HepG2 (cell line): ENCODE data around the gene SBNO1. TPM values are rescaled to one million over a fixed set of nuclear protein-coding genes. Genes with fewer than 3 reads are reported as not detected.

ENCODE experiments used
- GFI1 ChIP-seq: sonication (generic); formaldehyde crosslinking; IDR thresholded peaks from 2 replicates; pipeline ENCODE4 v1.5.0; 2020; ENCODE audit warnings: missing genetic modification reagents, mild to moderate bottlenecking, borderline replicate concordance
- HNRNPK ChIP-seq: fragments of 200-400 bp; formaldehyde crosslinking; IDR thresholded peaks from 2 replicates; pipeline ENCODE4 v1.6.1; 2018; ENCODE audit warnings: low read length, low read depth, moderate library complexity, mild to moderate bottlenecking; ENCODE audit not compliant: poor library complexity, severe bottlenecking
- ISL2 ChIP-seq: sonication (generic); formaldehyde crosslinking; IDR thresholded peaks from 2 replicates; pipeline ENCODE4 v1.5.0; 2020; ENCODE audit warnings: missing genetic modification reagents
- KDM2A ChIP-seq: sonication (generic); formaldehyde crosslinking; IDR thresholded peaks from 2 replicates; pipeline ENCODE4 v1.4.0; 2020; ENCODE audit warnings: low read depth, missing genetic modification reagents, borderline replicate concordance
- MAZ ChIP-seq, 2 experiments: sonication (generic) in 1 of 2; formaldehyde crosslinking in 1 of 2; IDR thresholded peaks; 2 replicates each; pipeline versions ENCODE4 v1.5.0 to v1.6.1; 2012 to 2020; ENCODE audit warnings: low read depth in 2 of 2, mild to moderate bottlenecking in 2 of 2, borderline replicate concordance in 1 of 2, improper control_type of control experiment in 1 of 2, low read length in 1 of 2, missing genetic modification reagents in 1 of 2, moderate library complexity in 1 of 2
- PPARG ChIP-seq: conservative IDR thresholded peaks from 2 replicates; pipeline ENCODE4 v1.6.1; 2016; ENCODE audit warnings: missing biosample characterization, missing genetic modification reagents
- SMARCE1 ChIP-seq: fragments of 450-650 bp; IDR thresholded peaks from 2 replicates; pipeline ENCODE4 v1.6.1; 2017; ENCODE audit warnings: borderline replicate concordance
- SP1 ChIP-seq, 2 experiments: fragments of 450-650 bp in 1 of 2; sonication (generic) in 1 of 2; formaldehyde crosslinking in 1 of 2; IDR thresholded peaks; 2 replicates each; pipeline versions ENCODE4 v1.4.0 to v1.6.1; 2016 to 2020; ENCODE audit warnings: missing genetic modification reagents in 1 of 2
- ZMAT3 ChIP-seq: sonication (generic); formaldehyde crosslinking; conservative IDR thresholded peaks from 2 replicates; pipeline ENCODE4 v1.7.0; 2021; ENCODE audit warnings: missing genetic modification reagents
- ZNF260 ChIP-seq: sonication (generic); formaldehyde crosslinking; IDR thresholded peaks from 2 replicates; pipeline ENCODE4 v1.4.0; 2020; ENCODE audit warnings: missing genetic modification reagents, low read depth, mild to moderate bottlenecking, borderline replicate concordance
- ZNF354B ChIP-seq: sonication (generic); formaldehyde crosslinking; IDR thresholded peaks from 2 replicates; pipeline ENCODE4 v1.8.0; 2022; ENCODE audit warnings: mild to moderate bottlenecking, missing genetic modification reagents
- ZNF367 ChIP-seq: sonication (generic); formaldehyde crosslinking; IDR thresholded peaks from 2 replicates; pipeline ENCODE4 v1.4.0; 2020; ENCODE audit warnings: missing genetic modification reagents, borderline replicate concordance
- ZNF501 ChIP-seq: sonication (generic); formaldehyde crosslinking; IDR thresholded peaks from 2 replicates; pipeline ENCODE4 v1.5.1; 2020; ENCODE audit warnings: mild to moderate bottlenecking, moderate library complexity, missing genetic modification reagents
- ZNF549 ChIP-seq: sonication (generic); formaldehyde crosslinking; IDR thresholded peaks from 2 replicates; pipeline ENCODE4 v1.5.0; 2020; ENCODE audit warnings: missing genetic modification reagents
- polyA plus RNA-seq, 8 experiments: library from polyadenylated mRNA; depleted of rRNA in 3 of 8; stranded (reverse) in 7 of 8; unstranded in 1 of 8; fragments of >200 nt; fragmentation: Illumina TruSeq in 4 of 8; extraction: Trizol in 4 of 8; gene quantifications; 2 replicates each; pipeline versions ENCODE4 v1.2.1 to v1.2.3, GENCODE V29; 2011 to 2016; ENCODE audit warnings: low read depth in 4 of 8, missing spikeins in 1 of 8, mixed read lengths in 1 of 8; ENCODE audit not compliant: insufficient read depth in 1 of 8
- total RNA-seq, 5 experiments: library from RNA; depleted of rRNA; stranded (reverse); fragments of >200 nt; fragmentation: Illumina TruSeq; extraction: Trizol; gene quantifications; 2 replicates each; pipeline ENCODE4 v1.2.3, GENCODE V29; 2016; ENCODE audit warnings: low read depth in 1 of 5
- TF ChIP-seq, protein P1 (sequence below), 2 experiments: sonication (generic) in 1 of 2; formaldehyde crosslinking in 1 of 2; IDR thresholded peaks; 2 replicates each; pipeline versions ENCODE4 v1.4.0 to v1.6.1; 2016 to 2020; ENCODE audit warnings: borderline replicate concordance in 1 of 2, low read depth in 1 of 2, mild to moderate bottlenecking in 1 of 2, missing genetic modification reagents in 1 of 2
- TF ChIP-seq, protein P2 (sequence below): IDR thresholded peaks from 2 replicates; pipeline ENCODE4 v1.6.1; 2016; ENCODE audit warnings: missing biosample characterization, missing genetic modification reagents, low read depth
- TF ChIP-seq, protein P3 (sequence below): sonication (generic); formaldehyde crosslinking; IDR thresholded peaks from 2 replicates; pipeline ENCODE4 v1.5.0; 2020; ENCODE audit warnings: missing genetic modification reagents, mild to moderate bottlenecking, borderline replicate concordance
- TF ChIP-seq, protein P4 (sequence below): sonication (generic); formaldehyde crosslinking; IDR thresholded peaks from 2 replicates; pipeline ENCODE4 v1.8.0; 2022; ENCODE audit warnings: mild to moderate bottlenecking, missing genetic modification reagents, moderate library complexity

Gene SBNO1
- total and polyA plus RNA-seq, 2 of the 13 experiments (the other 11 are each of a cell fraction or from before 2014, with no cell fraction given) = 10.9 to 40.2 TPM

DNA sequence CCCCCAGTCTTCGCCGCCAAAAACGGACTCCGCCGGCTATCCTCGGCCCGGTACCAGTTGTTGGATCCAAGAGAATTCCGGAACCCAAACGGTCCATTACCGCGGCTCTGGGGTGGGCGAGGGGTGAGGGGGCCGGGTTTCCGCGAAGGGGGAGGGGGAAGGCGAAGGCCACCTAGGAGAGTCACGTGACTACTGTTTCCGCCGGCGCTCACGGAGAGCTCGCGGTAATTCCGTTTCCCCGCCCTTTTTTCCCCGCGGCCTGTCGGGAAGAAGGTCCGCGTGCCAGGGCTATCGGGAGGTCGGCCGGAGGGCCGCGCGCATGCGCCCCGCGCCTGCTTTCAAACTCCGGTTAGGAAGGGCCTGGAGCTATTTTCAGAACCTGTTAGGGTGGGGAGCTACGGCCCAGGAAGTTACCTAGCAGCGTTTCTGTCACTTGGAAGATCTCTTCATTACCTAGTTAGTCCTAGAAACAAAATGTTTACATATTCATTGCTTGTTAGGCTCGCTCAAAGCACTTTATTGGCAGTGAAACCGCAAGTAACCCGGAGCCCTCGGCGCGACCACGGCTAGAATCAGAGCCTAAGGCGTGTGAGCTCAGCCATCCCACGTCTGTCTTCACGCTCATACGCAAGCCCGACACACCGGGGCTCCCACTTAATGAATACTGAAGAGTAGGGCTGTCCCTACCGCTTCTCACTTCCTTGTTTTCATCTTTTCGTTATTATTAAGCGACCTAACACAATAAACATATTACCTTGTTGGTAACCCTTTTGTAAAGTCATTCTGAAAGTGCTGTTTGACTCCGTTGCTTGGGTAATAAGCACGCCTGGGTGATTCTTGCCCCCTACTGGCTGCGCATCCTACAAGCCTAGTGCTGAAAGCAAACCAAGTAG lies 624 bp upstream of the SBNO1 start (continued):
- TF ChIP-seq, protein P1, sequence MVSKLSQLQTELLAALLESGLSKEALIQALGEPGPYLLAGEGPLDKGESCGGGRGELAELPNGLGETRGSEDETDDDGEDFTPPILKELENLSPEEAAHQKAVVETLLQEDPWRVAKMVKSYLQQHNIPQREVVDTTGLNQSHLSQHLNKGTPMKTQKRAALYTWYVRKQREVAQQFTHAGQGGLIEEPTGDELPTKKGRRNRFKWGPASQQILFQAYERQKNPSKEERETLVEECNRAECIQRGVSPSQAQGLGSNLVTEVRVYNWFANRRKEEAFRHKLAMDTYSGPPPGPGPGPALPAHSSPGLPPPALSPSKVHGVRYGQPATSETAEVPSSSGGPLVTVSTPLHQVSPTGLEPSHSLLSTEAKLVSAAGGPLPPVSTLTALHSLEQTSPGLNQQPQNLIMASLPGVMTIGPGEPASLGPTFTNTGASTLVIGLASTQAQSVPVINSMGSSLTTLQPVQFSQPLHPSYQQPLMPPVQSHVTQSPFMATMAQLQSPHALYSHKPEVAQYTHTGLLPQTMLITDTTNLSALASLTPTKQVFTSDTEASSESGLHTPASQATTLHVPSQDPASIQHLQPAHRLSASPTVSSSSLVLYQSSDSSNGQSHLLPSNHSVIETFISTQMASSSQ (IDR thresholded peaks at IDR 0.05; ENCODE audit: low read depth) = no peak
- TF ChIP-seq, protein P1 (CRISPR knock-in tag; IDR thresholded peaks at IDR 0.05; ENCODE audit: borderline replicate concordance) = no peak; the same call in 1 of the 2 replicates
- TF ChIP-seq, protein P2, sequence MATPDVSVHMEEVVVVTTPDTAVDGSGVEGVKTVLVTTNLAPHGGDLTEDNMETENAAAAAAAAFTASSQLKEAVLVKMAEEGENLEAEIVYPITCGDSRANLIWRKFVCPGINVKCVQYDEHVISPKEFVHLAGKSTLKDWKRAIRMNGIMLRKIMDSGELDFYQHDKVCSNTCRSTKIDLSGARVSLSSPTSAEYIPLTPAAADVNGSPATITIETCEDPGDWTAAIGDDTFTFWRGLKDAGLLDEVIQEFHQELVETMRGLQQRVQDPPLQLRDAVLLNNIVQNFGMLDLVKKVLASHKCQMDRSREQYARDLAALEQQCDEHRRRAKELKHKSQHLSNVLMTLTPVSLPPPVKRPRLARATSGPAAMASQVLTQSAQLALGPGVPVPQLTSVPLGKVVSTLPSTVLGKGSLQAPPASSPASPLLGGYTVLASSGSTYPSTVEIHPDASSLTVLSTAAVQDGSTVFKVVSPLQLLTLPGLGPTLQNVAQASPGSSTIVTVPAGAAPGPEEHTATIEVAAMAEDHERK = 0 out of 2 replicates have a peak, but pooled peaks have one; percentile 35
- no peak for TF ChIP-seq SP1 (IDR thresholded peaks at IDR 0.05)
- TF ChIP-seq SP1 (CRISPR knock-in tag; IDR thresholded peaks at IDR 0.05) = peak; percentile 67
- 0 out of 2 replicates have a peak, but pooled peaks have one; percentile 28 for TF ChIP-seq ZNF549 (CRISPR knock-in tag)
- no peak for TF ChIP-seq GFI1 (CRISPR knock-in tag)
- no peak for TF ChIP-seq ZNF354B (CRISPR knock-in tag)
- peak; percentile 6; the same call in 1 of the 2 replicates for TF ChIP-seq MAZ (IDR thresholded peaks at IDR 0.05; ENCODE audit: borderline replicate concordance, low read depth, low read length)
- no peak; the same call in 1 of the 2 replicates for TF ChIP-seq MAZ (CRISPR knock-in tag; IDR thresholded peaks at IDR 0.05; ENCODE audit: low read depth)
- no peak for TF ChIP-seq HNRNPK
- TF ChIP-seq, protein P3, sequence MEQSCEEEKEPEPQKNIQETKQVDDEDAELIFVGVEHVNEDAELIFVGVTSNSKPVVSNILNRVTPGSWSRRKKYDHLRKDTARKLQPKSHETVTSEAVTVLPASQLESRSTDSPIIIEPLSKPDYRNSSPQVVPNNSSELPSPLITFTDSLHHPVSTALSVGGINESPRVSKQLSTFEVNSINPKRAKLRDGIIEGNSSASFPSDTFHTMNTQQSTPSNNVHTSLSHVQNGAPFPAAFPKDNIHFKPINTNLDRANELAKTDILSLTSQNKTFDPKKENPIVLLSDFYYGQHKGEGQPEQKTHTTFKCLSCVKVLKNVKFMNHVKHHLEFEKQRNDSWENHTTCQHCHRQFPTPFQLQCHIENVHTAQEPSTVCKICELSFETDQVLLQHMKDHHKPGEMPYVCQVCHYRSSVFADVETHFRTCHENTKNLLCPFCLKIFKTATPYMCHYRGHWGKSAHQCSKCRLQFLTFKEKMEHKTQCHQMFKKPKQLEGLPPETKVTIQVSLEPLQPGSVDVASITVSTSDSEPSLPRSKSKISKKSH = no peak
- TF ChIP-seq PPARG (CRISPR knock-in tag) = no peak; the same call in 1 of the 2 replicates
- TF ChIP-seq ZNF260 = no peak
- peak; percentile 98 for TF ChIP-seq ZNF501 (CRISPR knock-in tag)
- peak; percentile 52 for TF ChIP-seq KDM2A (CRISPR knock-in tag)
- TF ChIP-seq, protein P4, sequence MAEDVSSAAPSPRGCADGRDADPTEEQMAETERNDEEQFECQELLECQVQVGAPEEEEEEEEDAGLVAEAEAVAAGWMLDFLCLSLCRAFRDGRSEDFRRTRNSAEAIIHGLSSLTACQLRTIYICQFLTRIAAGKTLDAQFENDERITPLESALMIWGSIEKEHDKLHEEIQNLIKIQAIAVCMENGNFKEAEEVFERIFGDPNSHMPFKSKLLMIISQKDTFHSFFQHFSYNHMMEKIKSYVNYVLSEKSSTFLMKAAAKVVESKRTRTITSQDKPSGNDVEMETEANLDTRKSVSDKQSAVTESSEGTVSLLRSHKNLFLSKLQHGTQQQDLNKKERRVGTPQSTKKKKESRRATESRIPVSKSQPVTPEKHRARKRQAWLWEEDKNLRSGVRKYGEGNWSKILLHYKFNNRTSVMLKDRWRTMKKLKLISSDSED (CRISPR knock-in tag) = no peak
- peak; percentile 53; the same call in 1 of the 2 replicates for TF ChIP-seq ZNF367
- no peak for TF ChIP-seq SMARCE1
- TF ChIP-seq ISL2 (CRISPR knock-in tag) = peak; percentile 58; the same call in 1 of the 2 replicates
- TF ChIP-seq ZMAT3 (CRISPR knock-in tag) = no peak
